GM21367 (cell line): ENCODE data around the gene CEACAM16.
"Not testable (repeated sequence)": the region's sequence is repeated elsewhere in the genome, so short reads cannot be mapped to it uniquely, and the experiment has no call there.

Experiments
- ATAC-seq: cut with Tn5 transposase; IDR thresholded peaks from one replicate; pipeline ENCODE4 v1.9.1; 2021; ENCODE audit not compliant: unreplicated experiment

CEACAM16 gene

GRCh38 chr19:44703336-44704078 lies 4.6 kb downstream of the CEACAM16 start:
- no peak for ATAC-seq

- ATAC-seq: no peak
Measured at GRCh38 chr19:44704982-44705381, 6.0 kb downstream of the CEACAM16 start.

GRCh38 chr19:44705502-44706010 lies 6.6 kb downstream of the CEACAM16 start:
- ATAC-seq: no peak

GRCh38 chr19:44706506-44707236 lies 7.7 kb downstream of the CEACAM16 start:
- ATAC-seq: no peak

- no peak for ATAC-seq
Measured at GRCh38 chr19:44707794-44708193, 8.8 kb downstream of the CEACAM16 start.

GRCh38 chr19:44708940-44709339 lies 10.0 kb downstream of the CEACAM16 start:
- ATAC-seq: no peak

- ATAC-seq: not testable (repeated sequence)
Measured at GRCh38 chr19:44709434-44710266, 10.7 kb downstream of the CEACAM16 start.

- no peak for ATAC-seq
Measured at GRCh38 chr19:44710483-44710882, 11.5 kb downstream of the CEACAM16 start.

GRCh38 chr19:44712864-44713515 lies 14.0 kb downstream of the CEACAM16 start:
- no peak for ATAC-seq

GRCh38 chr19:44714597-44715169 lies 15.7 kb downstream of the CEACAM16 start:
- no peak for ATAC-seq

- no peak for ATAC-seq
Measured at GRCh38 chr19:44717603-44718002, 18.7 kb downstream of the CEACAM16 start.

GRCh38 chr19:44718441-44719261 lies 19.7 kb downstream of the CEACAM16 start:
- no peak for ATAC-seq

GRCh38 chr19:44719262-44719701 lies 20.3 kb downstream of the CEACAM16 start:
- ATAC-seq: no peak

GRCh38 chr19:44720396-44720795 lies 21.4 kb downstream of the CEACAM16 start:
- ATAC-seq: not testable (repeated sequence)

GRCh38 chr19:44720945-44721344 lies 22.0 kb downstream of the CEACAM16 start:
- no peak for ATAC-seq

GRCh38 chr19:44721369-44721768 lies 22.4 kb downstream of the CEACAM16 start:
- not testable (repeated sequence) for ATAC-seq

GRCh38 chr19:44722131-44723121 lies 23.5 kb downstream of the CEACAM16 start:
- ATAC-seq: no peak

- no peak for ATAC-seq
Measured at GRCh38 chr19:44723299-44723951, 24.5 kb downstream of the CEACAM16 start.
